Breast epithelium (tissue), 3 donors: ENCODE results near the gene INAVA.

Experiments
- CTCF ChIP-seq, 3 donors: fragments of 450-650 bp; IDR thresholded peaks; one replicate each; pipeline ENCODE4 v1.5.1; 2016 to 2017; ENCODE audit warnings: antibody characterized with exemption in 3 of 3, mild to moderate bottlenecking in 3 of 3, moderate library complexity in 3 of 3
- POLR2A ChIP-seq: fragments of 450-650 bp; IDR thresholded peaks from one replicate; pipeline ENCODE4 v1.6.1; 2016; ENCODE audit warnings: antibody characterized with exemption, mild to moderate bottlenecking, moderate library complexity

- TF ChIP-seq CTCF (IDR thresholded peaks at IDR 0.05), result no peak
- TF ChIP-seq POLR2A, result no peak
Observed at GRCh38 chr1:200887036-200887435, 7.7 kb upstream of the INAVA start.
